ENCODE measurements around the gene EPN3. TPM values are rescaled to one million over a fixed set of nuclear protein-coding genes. Genes with fewer than 3 reads are reported as not detected.

Gene EPN3
- polyA plus RNA-seq, 1 experiment = not detected

DNA sequence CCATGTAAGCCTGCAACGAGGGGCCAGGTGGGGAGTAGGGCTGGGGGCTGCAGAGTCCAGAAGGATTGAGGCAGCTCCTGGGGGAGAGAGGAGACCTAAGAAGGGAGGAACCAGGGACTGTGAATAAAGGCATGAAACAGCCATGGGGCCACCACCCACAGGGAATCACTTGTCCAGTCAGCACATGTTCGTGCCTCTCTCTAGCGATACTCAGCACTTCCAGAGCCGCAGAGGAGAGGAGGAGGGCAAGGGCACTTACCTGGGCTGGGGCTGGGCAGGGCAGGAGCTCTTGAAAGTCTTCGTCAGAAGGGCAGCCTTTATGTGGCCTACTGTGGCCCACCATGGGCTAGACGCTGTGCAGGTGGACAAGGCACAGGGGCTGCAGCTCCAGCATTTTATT is 52.2 kb downstream of the EPN3 start:
- ChIA-PET POLR2A (no interaction called here), CTCF (interaction anchor here (1.0 kb wide), 1 partner anchor 110 kb away, joined by 5 read pairs; no protein-coding TSS in a partner anchor)
- DNase-seq (ENCODE audit: low read depth) = no peak
- no peaks in the 10 kb centered on the region for H3K36me3 ChIP-seq (ENCODE audit: control insufficient read depth, insufficient read depth, low read length)
- peaks cover 23% of the 10 kb centered on the region for H3K27me3 ChIP-seq (ENCODE audit: control insufficient read depth, insufficient read depth, low read length)
- TF ChIP-seq, protein P1, sequence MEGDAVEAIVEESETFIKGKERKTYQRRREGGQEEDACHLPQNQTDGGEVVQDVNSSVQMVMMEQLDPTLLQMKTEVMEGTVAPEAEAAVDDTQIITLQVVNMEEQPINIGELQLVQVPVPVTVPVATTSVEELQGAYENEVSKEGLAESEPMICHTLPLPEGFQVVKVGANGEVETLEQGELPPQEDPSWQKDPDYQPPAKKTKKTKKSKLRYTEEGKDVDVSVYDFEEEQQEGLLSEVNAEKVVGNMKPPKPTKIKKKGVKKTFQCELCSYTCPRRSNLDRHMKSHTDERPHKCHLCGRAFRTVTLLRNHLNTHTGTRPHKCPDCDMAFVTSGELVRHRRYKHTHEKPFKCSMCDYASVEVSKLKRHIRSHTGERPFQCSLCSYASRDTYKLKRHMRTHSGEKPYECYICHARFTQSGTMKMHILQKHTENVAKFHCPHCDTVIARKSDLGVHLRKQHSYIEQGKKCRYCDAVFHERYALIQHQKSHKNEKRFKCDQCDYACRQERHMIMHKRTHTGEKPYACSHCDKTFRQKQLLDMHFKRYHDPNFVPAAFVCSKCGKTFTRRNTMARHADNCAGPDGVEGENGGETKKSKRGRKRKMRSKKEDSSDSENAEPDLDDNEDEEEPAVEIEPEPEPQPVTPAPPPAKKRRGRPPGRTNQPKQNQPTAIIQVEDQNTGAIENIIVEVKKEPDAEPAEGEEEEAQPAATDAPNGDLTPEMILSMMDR (IDR thresholded peaks at IDR 0.05; ENCODE audit: insufficient read depth, low read depth, low read length) = no peak
- H3K4me3 ChIP-seq (ENCODE audit: low read depth, low read length) = no peak overlapping the region

GRCh38 chr17:50585346-50585745 is 52.8 kb downstream of the EPN3 start:
- ChIA-PET CTCF (interaction anchor here (1.0 to 1.4 kb wide), 3 partner anchors 46 to 109 kb away, joined by 3 to 5 read pairs (median 3); no protein-coding TSS in a partner anchor), POLR2A (no interaction called here)
- H3K27me3 ChIP-seq (ENCODE audit: control insufficient read depth, insufficient read depth, low read length) = peaks cover 21% of the 10 kb centered on the region

GRCh38 chr17:50585891-50586290 is 53.4 kb downstream of the EPN3 start:
- ChIA-PET POLR2A (no interaction called here), CTCF (interaction anchor here (1.1 to 1.4 kb wide), 3 partner anchors 15 to 96 kb away, joined by 3 to 5 read pairs (median 3); no protein-coding TSS in a partner anchor)
- TF ChIP-seq, protein P1 (IDR thresholded peaks at IDR 0.05; ENCODE audit: insufficient read depth, low read depth, low read length) = no peak
- no peak for DNase-seq (ENCODE audit: low read depth)
- Histone ChIP-seq H3K27me3 (ENCODE audit: control insufficient read depth, insufficient read depth, low read length) (peaks cover 21% of the 10 kb centered on the region), H3K4me3 (ENCODE audit: low read depth, low read length) (no peak overlapping the region), H3K36me3 (ENCODE audit: control insufficient read depth, insufficient read depth, low read length) (no peaks in the 10 kb centered on the region)

More at GRCh38 chr17:50585346-50585745, 52.8 kb downstream of the EPN3 start:
- TF ChIP-seq, protein P1 (IDR thresholded peaks at IDR 0.05; ENCODE audit: insufficient read depth, low read depth, low read length) = no peak
- DNase-seq (ENCODE audit: low read depth) = no peak
- Histone ChIP-seq H3K4me3 (ENCODE audit: low read depth, low read length) (no peak overlapping the region), H3K36me3 (ENCODE audit: control insufficient read depth, insufficient read depth, low read length) (no peaks in the 10 kb centered on the region)

DNA sequence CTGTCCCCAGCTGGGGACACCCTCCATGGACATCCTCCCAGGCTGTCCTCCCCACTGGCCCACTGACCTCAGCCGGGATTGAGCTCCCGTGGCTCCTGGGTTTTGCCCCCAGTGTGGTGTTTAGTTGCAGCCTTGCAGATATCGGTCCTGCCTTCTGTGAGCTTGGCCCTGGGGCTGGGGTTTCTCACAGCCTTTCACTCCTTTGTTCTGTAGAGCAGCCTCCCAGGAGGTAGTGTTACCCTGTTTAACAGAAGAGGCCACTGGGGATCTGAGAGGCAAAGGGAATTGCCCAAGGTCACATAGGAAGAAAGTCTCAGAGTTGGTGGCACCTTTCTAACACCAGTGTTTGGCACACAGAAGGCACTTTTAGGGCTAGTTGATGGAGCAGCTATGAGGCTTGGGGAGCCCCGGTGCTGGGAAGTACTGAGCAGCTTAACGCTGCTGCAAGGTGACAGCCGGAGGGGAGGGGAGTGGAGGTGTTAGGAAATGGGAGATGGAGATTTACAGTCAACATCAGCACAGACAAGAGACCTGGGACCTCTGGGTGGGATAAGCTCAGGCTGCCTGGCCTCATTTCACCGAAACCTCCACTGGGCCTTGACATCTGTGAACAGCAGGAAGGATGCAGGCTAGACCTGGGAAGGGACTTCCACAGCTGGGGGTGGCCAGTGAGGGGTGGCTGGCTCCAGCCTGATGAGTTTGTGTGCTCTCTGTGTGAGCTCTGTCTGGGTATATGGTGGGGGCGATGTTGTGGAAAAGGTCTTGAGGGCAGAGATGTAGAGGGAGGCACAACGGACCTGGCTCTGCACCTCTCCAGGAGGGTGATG is 54.1 kb downstream of the EPN3 start:
- H3K27me3 ChIP-seq (ENCODE audit: control insufficient read depth, insufficient read depth, low read length) = peaks cover 21% of the 10 kb centered on the region
- H3K4me3 ChIP-seq (ENCODE audit: low read depth, low read length) = no peak overlapping the region
- TF ChIP-seq, protein P1 (IDR thresholded peaks at IDR 0.05; ENCODE audit: insufficient read depth, low read depth, low read length) = no peak
- ChIA-PET POLR2A (no interaction called here), CTCF (interaction anchor here (0.7 to 1.4 kb wide), 4 partner anchors 12 to 95 kb away, joined by 3 to 5 read pairs (median 3); no protein-coding TSS in a partner anchor)
- no peak for DNase-seq (ENCODE audit: low read depth)
- H3K36me3 ChIP-seq (ENCODE audit: control insufficient read depth, insufficient read depth, low read length) = no peaks in the 10 kb centered on the region

- DNase-seq (ENCODE audit: low read depth) = no peak
- Histone ChIP-seq H3K36me3 (ENCODE audit: control insufficient read depth, insufficient read depth, low read length) (no peaks in the 10 kb centered on the region), H3K27me3 (ENCODE audit: control insufficient read depth, insufficient read depth, low read length) (peaks cover 19% of the 10 kb centered on the region), H3K4me3 (ENCODE audit: low read depth, low read length) (no peak overlapping the region)
- CTCF ChIA-PET = no interaction called here
- POLR2A ChIA-PET = no interaction called here
- TF ChIP-seq, protein P1 (IDR thresholded peaks at IDR 0.05; ENCODE audit: insufficient read depth, low read depth, low read length) = no peak
These were observed 55.0 kb downstream of the EPN3 start for GRCh38 chr17:50587571-50587970.
